Activated naive CD4-positive, alpha-beta T cell (primary cell): ENCODE data around the gene PIK3R5.

Experiments
- DNase-seq, 4 experiments: peaks; one replicate each; lab custom pipeline; 2025; lab: John Stamatoyannopoulos, UW

Gene PIK3R5

DNA sequence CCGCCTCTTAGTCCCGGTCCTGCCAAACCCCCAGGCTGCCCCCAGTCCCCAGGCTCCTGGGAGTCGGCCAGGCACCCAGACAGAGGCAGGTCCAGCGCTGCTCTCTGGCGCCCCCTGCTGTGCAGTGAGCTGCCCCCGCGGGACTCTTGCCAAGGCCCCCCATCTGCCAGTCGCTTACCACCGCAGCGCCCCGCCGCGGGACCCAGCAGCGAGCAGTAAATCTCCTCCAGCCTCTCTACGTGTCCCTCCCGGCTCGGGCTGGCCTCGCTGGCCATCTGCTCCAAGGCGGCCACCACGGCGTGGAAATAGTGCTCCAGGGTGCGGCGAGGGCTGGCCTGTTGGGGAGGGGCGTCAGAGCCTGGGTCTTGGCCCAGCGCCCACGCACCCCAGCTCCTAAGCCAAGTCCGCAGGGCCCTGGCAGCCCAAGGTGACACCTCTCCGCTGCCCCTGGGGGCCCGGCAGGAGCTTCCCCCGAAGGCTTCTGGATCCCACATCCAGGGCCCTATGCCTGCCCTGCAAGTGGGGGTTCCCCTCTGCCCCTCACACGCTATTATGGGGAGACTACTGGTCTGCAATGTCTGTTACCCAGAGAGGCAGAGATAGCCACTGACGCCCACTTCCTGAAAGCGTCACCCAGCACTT is 132.7 kb downstream of the PIK3R5 start:
- DNase-seq: no peak

DNA sequence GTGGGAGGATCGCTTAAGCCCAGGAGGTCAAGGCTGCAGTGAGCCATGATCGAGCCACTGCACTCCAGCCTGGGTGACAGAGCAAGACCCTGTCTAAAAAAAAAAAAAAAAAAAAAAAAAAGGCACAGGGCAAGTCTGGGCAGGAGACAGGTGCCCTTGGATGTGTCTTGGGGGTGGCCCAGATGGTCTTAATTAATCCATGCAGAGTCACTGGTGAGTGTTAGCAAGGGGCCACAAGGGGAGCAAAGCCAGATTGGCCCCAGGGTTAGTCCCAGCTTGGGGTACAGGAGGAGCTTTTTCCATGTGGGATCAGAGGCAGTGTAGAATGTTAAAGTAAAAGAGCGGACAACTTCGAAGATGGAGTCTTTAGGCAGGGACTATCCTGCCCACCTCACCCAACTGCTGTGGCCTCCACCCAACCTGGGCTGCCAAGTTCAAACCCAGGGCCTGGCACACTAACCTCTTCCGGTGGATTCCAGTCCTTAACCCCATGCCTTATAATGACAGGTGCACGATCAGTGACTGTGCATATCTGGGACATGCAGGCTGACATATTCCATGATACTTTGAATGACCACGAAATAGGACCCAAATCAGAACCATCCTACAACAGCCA is 134.2 kb downstream of the PIK3R5 start:
- no peak for DNase-seq

DNA sequence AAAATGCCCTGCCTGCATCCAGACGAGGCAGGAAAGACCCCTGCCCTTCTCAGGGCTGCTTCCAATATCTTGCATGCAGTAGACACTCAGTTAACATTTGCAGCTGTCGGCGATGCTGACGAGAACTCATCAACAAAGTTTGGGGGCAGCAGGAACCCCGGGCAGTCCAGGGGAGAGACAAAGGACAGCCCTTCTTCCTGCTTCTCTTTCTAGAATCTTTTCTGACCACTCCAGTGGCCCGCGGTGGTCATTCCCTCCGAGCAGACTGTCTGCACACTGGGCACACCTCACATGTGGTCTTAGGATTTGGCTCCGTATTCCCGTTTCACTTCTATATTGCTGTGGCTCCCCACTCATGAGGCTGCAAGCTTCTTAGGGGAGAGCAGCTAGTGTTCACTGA is 135.4 kb downstream of the PIK3R5 start:
- no peak for DNase-seq

DNA sequence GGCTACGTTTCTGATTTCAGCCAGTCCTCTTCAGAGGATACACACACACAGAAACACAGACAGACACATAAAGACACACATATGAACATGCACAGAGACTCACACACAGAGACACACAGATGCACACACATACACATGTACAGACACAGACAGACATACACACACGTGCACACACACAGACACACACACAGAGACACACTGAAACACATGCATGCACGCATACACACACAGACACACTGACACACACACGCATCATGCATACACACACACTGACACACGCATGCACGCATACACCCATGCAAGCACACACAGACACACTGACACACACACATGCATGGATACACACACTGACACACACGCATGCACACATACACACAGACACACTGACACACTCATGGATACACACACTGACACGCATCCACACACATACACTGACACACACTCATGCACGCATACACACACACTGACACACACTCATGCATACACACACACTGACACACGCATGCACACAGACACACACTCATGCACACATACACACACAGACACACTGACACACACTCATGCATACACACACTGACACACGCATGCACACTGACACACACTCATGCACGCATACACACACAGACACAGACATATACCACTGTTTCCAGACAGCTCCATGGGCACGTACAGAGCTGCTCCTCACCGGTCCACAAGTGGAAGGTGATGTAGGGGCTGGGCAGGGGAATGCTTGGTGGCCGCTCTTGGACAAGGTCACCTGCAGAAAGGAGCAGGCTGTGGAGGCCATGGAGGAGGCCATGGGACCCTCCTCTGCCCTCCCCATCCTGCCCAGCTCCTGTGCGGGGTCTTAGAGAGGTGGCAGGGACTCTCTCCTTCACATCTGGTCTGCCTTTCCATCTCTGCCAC is 136.2 kb downstream of the PIK3R5 start:
- DNase-seq: no peak
